Ascending aorta (tissue), 2 donors: ENCODE results near the gene CELA3A. TPM values are rescaled to one million over a fixed set of nuclear protein-coding genes. Genes with fewer than 3 reads are reported as not detected.

ENCODE experiments used
- DNase-seq, 2 donors: peaks; one replicate each; pipeline ENCODE4 v3.0.0-alpha.2; 2019; ENCODE audit warnings: low spot score in 2 of 2
- H3K27ac ChIP-seq, 2 donors: fragments of 200-600 bp; sonication (generic); one replicate each; pipeline ENCODE4 v1.5.1; 2016 to 2017; ENCODE audit warnings: mild to moderate bottlenecking in 1 of 2
- H3K27me3 ChIP-seq: fragments of 200-600 bp; sonication (generic); one replicate; pipeline ENCODE4 v1.5.1; 2017
- H3K36me3 ChIP-seq, 2 donors: fragments of 200-600 bp; sonication (generic); one replicate each; pipeline ENCODE4 v1.5.1; 2016
- H3K4me1 ChIP-seq, 2 donors: fragments of 200-600 bp; sonication (generic); one replicate each; pipeline ENCODE4 v1.5.1; 2016 to 2017; ENCODE audit warnings: mild to moderate bottlenecking in 1 of 2
- H3K4me3 ChIP-seq, 2 donors: fragments of 200-600 bp; sonication (generic); one replicate each; pipeline ENCODE4 v1.5.1; 2016 to 2017; ENCODE audit warnings: mild to moderate bottlenecking in 1 of 2
- H3K9me3 ChIP-seq, 2 donors: fragments of 200-600 bp; sonication (generic); one replicate each; pipeline ENCODE4 v1.5.1; 2016
- CTCF ChIP-seq, 3 experiments: fragments of 200-600 bp in 2 of 3; fragments of 450-650 bp in 1 of 3; sonication (generic) in 2 of 3; IDR thresholded peaks; one replicate each; pipeline ENCODE4 v1.5.1; 2016 to 2019; ENCODE audit warnings: antibody characterized with exemption in 3 of 3, mild to moderate bottlenecking in 1 of 3, moderate library complexity in 1 of 3
- intact Hi-C: fragments of 100-400 bp; cut with DNase I; formaldehyde crosslinking; loops from one replicate; pipeline ENCODE4 v1.15.1; 2023
- total RNA-seq: library from RNA; depleted of rRNA; stranded (reverse); fragments of >200 nt; gene quantifications from one replicate; pipeline ENCODE4 v1.1.0, GENCODE V29; 2016

The CELA3A gene
- total RNA-seq, 1 donor from 2014 or later = not detected

GRCh38 chr1:22053017-22053860 is 51.8 kb downstream of the CELA3A start:
- peak in 1 of 2 donors; percentile 73 for DNase-seq

GRCh38 chr1:22053861-22054770 is 52.7 kb downstream of the CELA3A start:
- no peak for TF ChIP-seq CTCF (IDR thresholded peaks at IDR 0.05)
- Histone ChIP-seq H3K27ac (peak overlapping the region; percentile 99), H3K27me3 (no peaks in the 10 kb centered on the region), H3K36me3 (no peaks in the 10 kb centered on the region), H3K4me1 (peaks cover 15 to 43% of the 10 kb centered on the region in 2 donors), H3K4me3 (peak overlapping the region; percentile 93 to 100), H3K9me3 (no peaks in the 10 kb centered on the region)
- DNase-seq = peak in 1 of 2 donors; percentile 51
- intact Hi-C loops = loop anchor here (1.0 to 5.0 kb wide), 2 partner anchors 29 to 1267 kb away; partner anchors contain the start of gene HP1BP3

More at GRCh38 chr1:22053017-22053860, 51.8 kb downstream of the CELA3A start:
- Histone ChIP-seq H3K36me3 (no peaks in the 10 kb centered on the region), H3K27ac (peak overlapping the region; percentile 99), H3K4me1 (peaks cover 15 to 36% of the 10 kb centered on the region in 2 donors), H3K27me3 (no peaks in the 10 kb centered on the region), H3K9me3 (no peaks in the 10 kb centered on the region), H3K4me3 (peak overlapping the region; percentile 93 to 100)
- no peak for TF ChIP-seq CTCF (IDR thresholded peaks at IDR 0.05)
- intact Hi-C loops = loop anchor here (1.0 to 5.0 kb wide), 2 partner anchors 28 to 1266 kb away; partner anchors contain the start of gene HP1BP3

GRCh38 chr1:22055463-22055862 is 54.0 kb downstream of the CELA3A start:
- intact Hi-C loops = no loop called here
- peaks cover 15 to 48% of the 10 kb centered on the region in 2 donors for H3K4me1 ChIP-seq
- H3K36me3 ChIP-seq = no peaks in the 10 kb centered on the region
- no peaks in the 10 kb centered on the region for H3K27me3 ChIP-seq
- DNase-seq = peak in 1 of 2 donors; percentile 52
- peak overlapping the region in 1 of 2 donors; percentile 44 for H3K27ac ChIP-seq
- H3K4me3 ChIP-seq = peak overlapping the region in 1 of 2 donors; percentile 38
- no peak for TF ChIP-seq CTCF (IDR thresholded peaks at IDR 0.05)
- H3K9me3 ChIP-seq = no peaks in the 10 kb centered on the region

GRCh38 chr1:22056043-22056442 is 54.6 kb downstream of the CELA3A start:
- peak overlapping the region in 1 of 2 donors; percentile 24 for H3K27ac ChIP-seq
- H3K4me3 ChIP-seq = peak overlapping the region in 1 of 2 donors; percentile 38
- H3K4me1 ChIP-seq = peaks cover 15 to 48% of the 10 kb centered on the region in 2 donors
- DNase-seq = no peak
- H3K36me3 ChIP-seq = no peaks in the 10 kb centered on the region
- TF ChIP-seq CTCF (IDR thresholded peaks at IDR 0.05) = no peak
- H3K9me3 ChIP-seq = no peaks in the 10 kb centered on the region
- intact Hi-C loops = no loop called here
- H3K27me3 ChIP-seq = no peaks in the 10 kb centered on the region

- intact Hi-C loops = no loop called here
- no peaks in the 10 kb centered on the region for H3K9me3 ChIP-seq
Observed at GRCh38 chr1:22056936-22057335, 55.5 kb downstream of the CELA3A start.

More at GRCh38 chr1:22056936-22057335, 55.5 kb downstream of the CELA3A start:
- Histone ChIP-seq H3K4me1 (peaks cover 15 to 48% of the 10 kb centered on the region in 2 donors), H3K36me3 (no peaks in the 10 kb centered on the region), H3K27me3 (no peaks in the 10 kb centered on the region), H3K27ac (peak overlapping the region in 1 of 2 donors; percentile 9), H3K4me3 (peak overlapping the region in 1 of 2 donors; percentile 38)
- peak in 1 of 2 donors; percentile 35 for DNase-seq
- TF ChIP-seq CTCF (IDR thresholded peaks at IDR 0.05) = no peak
